ENCODE measurements around the gene SH2B2. TPM values are rescaled to one million over a fixed set of nuclear protein-coding genes. Genes with fewer than 3 reads are reported as not detected.
A peak's percentile ranks its signal among the peaks of the same experiment; 100 is the strongest.

Gene SH2B2
- total RNA-seq, 1 experiment from 2014 or later = 14.7 TPM

- DNase-seq (ENCODE audit: low spot score) = no peak
- peak; percentile 5; the same call in 1 of the 2 replicates for ATAC-seq
- Mint-ChIP-seq H3K4me1 (peaks cover 5% of the 10 kb centered on the region; the same call in 1 of the 2 replicates), H3K27ac (no peak overlapping the region), H3K4me3 (no peak overlapping the region), H3K27me3 (ENCODE audit: low read depth) (no peaks in the 10 kb centered on the region), H3K36me3 (no peaks in the 10 kb centered on the region), H3K9me3 (no peaks in the 10 kb centered on the region)
- ChIA-PET CTCF (interaction anchor here (0.9 to 1.1 kb wide), 2 partner anchors 475 to 655 kb away, joined by 3 to 4 read pairs; no protein-coding TSS in a partner anchor), POLR2A (interaction anchor here (0.5 kb wide), 1 partner anchor 235 kb away, joined by 3 read pairs; no protein-coding TSS in a partner anchor)
- TF ChIP-seq USF1 (CRISPR knock-in tag; IDR thresholded peaks at IDR 0.05) (peak; percentile 51; the same call in 1 of the 2 replicates), GABPB1 (CRISPR knock-in tag; IDR thresholded peaks at IDR 0.05) (peak; percentile 35; the same call in 1 of the 2 replicates), ZSCAN18 (CRISPR knock-in tag; IDR thresholded peaks at IDR 0.05) (no peak), OVOL2 (CRISPR knock-in tag; IDR thresholded peaks at IDR 0.05; ENCODE audit: borderline replicate concordance) (no peak), FOXJ3 (CRISPR knock-in tag; IDR thresholded peaks at IDR 0.05; ENCODE audit: borderline replicate concordance) (no peak), ZNF423 (CRISPR knock-in tag; IDR thresholded peaks at IDR 0.05) (no peak), TCF7 (CRISPR knock-in tag; IDR thresholded peaks at IDR 0.05; ENCODE audit: low read depth) (no peak), CTCF (IDR thresholded peaks at IDR 0.05) (no peak), ZNF416 (CRISPR knock-in tag; IDR thresholded peaks at IDR 0.05) (no peak), RELA (CRISPR knock-in tag; IDR thresholded peaks at IDR 0.05; ENCODE audit: borderline replicate concordance) (no peak), ESRRA (CRISPR knock-in tag; IDR thresholded peaks at IDR 0.05; ENCODE audit: borderline replicate concordance) (no peak)
- TF ChIP-seq, protein P1, sequence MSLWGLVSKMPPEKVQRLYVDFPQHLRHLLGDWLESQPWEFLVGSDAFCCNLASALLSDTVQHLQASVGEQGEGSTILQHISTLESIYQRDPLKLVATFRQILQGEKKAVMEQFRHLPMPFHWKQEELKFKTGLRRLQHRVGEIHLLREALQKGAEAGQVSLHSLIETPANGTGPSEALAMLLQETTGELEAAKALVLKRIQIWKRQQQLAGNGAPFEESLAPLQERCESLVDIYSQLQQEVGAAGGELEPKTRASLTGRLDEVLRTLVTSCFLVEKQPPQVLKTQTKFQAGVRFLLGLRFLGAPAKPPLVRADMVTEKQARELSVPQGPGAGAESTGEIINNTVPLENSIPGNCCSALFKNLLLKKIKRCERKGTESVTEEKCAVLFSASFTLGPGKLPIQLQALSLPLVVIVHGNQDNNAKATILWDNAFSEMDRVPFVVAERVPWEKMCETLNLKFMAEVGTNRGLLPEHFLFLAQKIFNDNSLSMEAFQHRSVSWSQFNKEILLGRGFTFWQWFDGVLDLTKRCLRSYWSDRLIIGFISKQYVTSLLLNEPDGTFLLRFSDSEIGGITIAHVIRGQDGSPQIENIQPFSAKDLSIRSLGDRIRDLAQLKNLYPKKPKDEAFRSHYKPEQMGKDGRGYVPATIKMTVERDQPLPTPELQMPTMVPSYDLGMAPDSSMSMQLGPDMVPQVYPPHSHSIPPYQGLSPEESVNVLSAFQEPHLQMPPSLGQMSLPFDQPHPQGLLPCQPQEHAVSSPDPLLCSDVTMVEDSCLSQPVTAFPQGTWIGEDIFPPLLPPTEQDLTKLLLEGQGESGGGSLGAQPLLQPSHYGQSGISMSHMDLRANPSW (CRISPR knock-in tag; conservative IDR thresholded peaks at IDR 0.05; ENCODE audit: low read depth) = no peak
- TF ChIP-seq, protein P2, sequence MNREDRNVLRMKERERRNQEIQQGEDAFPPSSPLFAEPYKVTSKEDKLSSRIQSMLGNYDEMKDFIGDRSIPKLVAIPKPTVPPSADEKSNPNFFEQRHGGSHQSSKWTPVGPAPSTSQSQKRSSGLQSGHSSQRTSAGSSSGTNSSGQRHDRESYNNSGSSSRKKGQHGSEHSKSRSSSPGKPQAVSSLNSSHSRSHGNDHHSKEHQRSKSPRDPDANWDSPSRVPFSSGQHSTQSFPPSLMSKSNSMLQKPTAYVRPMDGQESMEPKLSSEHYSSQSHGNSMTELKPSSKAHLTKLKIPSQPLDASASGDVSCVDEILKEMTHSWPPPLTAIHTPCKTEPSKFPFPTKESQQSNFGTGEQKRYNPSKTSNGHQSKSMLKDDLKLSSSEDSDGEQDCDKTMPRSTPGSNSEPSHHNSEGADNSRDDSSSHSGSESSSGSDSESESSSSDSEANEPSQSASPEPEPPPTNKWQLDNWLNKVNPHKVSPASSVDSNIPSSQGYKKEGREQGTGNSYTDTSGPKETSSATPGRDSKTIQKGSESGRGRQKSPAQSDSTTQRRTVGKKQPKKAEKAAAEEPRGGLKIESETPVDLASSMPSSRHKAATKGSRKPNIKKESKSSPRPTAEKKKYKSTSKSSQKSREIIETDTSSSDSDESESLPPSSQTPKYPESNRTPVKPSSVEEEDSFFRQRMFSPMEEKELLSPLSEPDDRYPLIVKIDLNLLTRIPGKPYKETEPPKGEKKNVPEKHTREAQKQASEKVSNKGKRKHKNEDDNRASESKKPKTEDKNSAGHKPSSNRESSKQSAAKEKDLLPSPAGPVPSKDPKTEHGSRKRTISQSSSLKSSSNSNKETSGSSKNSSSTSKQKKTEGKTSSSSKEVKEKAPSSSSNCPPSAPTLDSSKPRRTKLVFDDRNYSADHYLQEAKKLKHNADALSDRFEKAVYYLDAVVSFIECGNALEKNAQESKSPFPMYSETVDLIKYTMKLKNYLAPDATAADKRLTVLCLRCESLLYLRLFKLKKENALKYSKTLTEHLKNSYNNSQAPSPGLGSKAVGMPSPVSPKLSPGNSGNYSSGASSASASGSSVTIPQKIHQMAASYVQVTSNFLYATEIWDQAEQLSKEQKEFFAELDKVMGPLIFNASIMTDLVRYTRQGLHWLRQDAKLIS (CRISPR knock-in tag; IDR thresholded peaks at IDR 0.05; ENCODE audit: borderline replicate concordance) = no peak
Measured at GRCh38 chr7:102273749-102274712, 12.6 kb upstream of the SH2B2 start.
